Natural killer cell (primary cell): ENCODE measurements around the gene LRRC4. TPM values are rescaled to one million over a fixed set of nuclear protein-coding genes. Genes with fewer than 3 reads are reported as not detected.

ENCODE experiments used
- ATAC-seq, 3 donors: fragments of 150-1000 bp in 2 of 3; fragments of 200-7000 bp in 1 of 3; cut with Tn5 transposase; 1 replicate in 1 of 3; 2 replicates in 2 of 3; pipeline ENCODE4 v1.10.0; 2021; ENCODE audit warnings: mild to moderate bottlenecking in 2 of 3, moderate library complexity in 2 of 3
- DNase-seq, 2 donors: peaks; one replicate each; pipeline versions ENCODE4 v3.0.0 to v3.0.0-alpha.2; 2013 to 2021; ENCODE audit warnings: mixed read lengths in 1 of 2
- H3K27ac ChIP-seq: one replicate; pipeline ENCODE4 v1.5.1; 2013; ENCODE audit warnings: mild to moderate bottlenecking, low read length
- H3K27me3 ChIP-seq: one replicate; pipeline ENCODE4 v1.6.1; 2013; ENCODE audit warnings: low read length; ENCODE audit not compliant: control insufficient read depth, insufficient read depth
- H3K36me3 ChIP-seq: one replicate; pipeline ENCODE4 v1.6.1; 2013; ENCODE audit warnings: low read length; ENCODE audit not compliant: control insufficient read depth, insufficient read depth
- H3K4me1 ChIP-seq: one replicate; pipeline ENCODE4 v1.6.1; 2013; ENCODE audit warnings: low read length; ENCODE audit not compliant: control insufficient read depth, insufficient read depth
- H3K4me3 ChIP-seq: one replicate; pipeline ENCODE4 v1.5.1; 2013; ENCODE audit warnings: low read length
- H3K9me3 ChIP-seq: one replicate; pipeline ENCODE4 v1.6.1; 2013; ENCODE audit warnings: low read length; ENCODE audit not compliant: control insufficient read depth, insufficient read depth
- H3K27ac Mint-ChIP-seq, 2 donors: one replicate each; pipeline ENCODE4 v1.8.0; 2022; ENCODE audit warnings: mild to moderate bottlenecking in 2 of 2, mixed read lengths in 2 of 2, moderate library complexity in 1 of 2
- H3K27me3 Mint-ChIP-seq, 2 donors: one replicate each; pipeline ENCODE4 v1.8.0; 2022; ENCODE audit warnings: low read depth in 2 of 2, mixed read lengths in 2 of 2
- H3K36me3 Mint-ChIP-seq: one replicate; pipeline ENCODE4 v1.8.0; 2022; ENCODE audit warnings: mixed read lengths
- H3K4me1 Mint-ChIP-seq, 2 donors: one replicate each; pipeline ENCODE4 v1.8.0; 2022; ENCODE audit warnings: mixed read lengths in 2 of 2
- H3K4me3 Mint-ChIP-seq: one replicate; pipeline ENCODE4 v1.8.0; 2022; ENCODE audit warnings: mild to moderate bottlenecking, moderate library complexity, mixed read lengths
- H3K9me3 Mint-ChIP-seq, 2 donors: one replicate each; pipeline ENCODE4 v1.8.0; 2022; ENCODE audit warnings: mixed read lengths in 2 of 2
- WGBS: methylation state at CpG from one replicate; pipeline ENCODE4 v1.1.7; 2013; ENCODE audit warnings: missing lambda C conversion rate; ENCODE audit not compliant: insufficient coverage; 5-methylcytosine and 5-hydroxymethylcytosine counted together
- intact Hi-C: fragments of 100-400 bp; cut with micrococcal nuclease; formaldehyde crosslinking; loops from one replicate; pipeline ENCODE4 v1.14.2; 2022
- total RNA-seq, 4 donors: library from RNA; stranded (reverse); fragments of 120-200 nt in 1 of 4; gene quantifications; one replicate each; pipeline versions ENCODE4 v1.2.3 to v1.2.4, GENCODE V29; 2013 to 2022
- TF ChIP-seq, protein P1 (sequence below): fragments of 200-600 bp; IDR thresholded peaks from one replicate; pipeline ENCODE4 v1.8.0; 2022; ENCODE audit warnings: antibody characterized with exemption

Gene LRRC4
- total RNA-seq, 3 donors from 2014 or later (not counting 1 experiment from before 2014, with no cell fraction given) = 0.79 to 2.4 (median 1.8) TPM

DNA sequence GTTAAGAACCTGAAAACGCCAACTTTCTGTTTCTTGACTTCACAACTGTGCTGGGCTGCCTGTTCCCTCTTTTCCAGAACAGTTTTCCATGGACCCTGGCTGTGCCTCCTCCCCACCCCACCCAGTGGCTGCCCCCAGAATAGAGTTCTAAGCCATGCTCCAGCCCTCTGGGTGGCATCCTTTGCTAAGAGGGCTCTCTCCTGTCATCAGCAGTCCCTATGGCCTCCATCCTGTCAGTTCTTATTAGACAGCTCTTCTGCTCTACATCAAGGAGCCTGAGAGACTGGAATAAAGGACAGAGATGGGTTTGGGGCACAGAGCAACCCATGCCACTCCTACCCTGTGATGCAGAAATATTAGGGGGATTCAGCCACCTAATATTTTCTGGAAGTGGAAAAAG lies 13.9 kb upstream of the LRRC4 start:
- peaks cover 29 to 30% of the 10 kb centered on the region in 2 donors for H3K4me1 Mint-ChIP-seq
- no peaks in the 10 kb centered on the region for H3K36me3 Mint-ChIP-seq
- intact Hi-C loops = no loop called here
- no peaks in the 10 kb centered on the region for H3K36me3 ChIP-seq
- H3K27me3 ChIP-seq = no peaks in the 10 kb centered on the region
- H3K4me1 ChIP-seq = peaks cover 6% of the 10 kb centered on the region
- H3K27me3 Mint-ChIP-seq = no peaks in the 10 kb centered on the region
- TF ChIP-seq, protein P1, sequence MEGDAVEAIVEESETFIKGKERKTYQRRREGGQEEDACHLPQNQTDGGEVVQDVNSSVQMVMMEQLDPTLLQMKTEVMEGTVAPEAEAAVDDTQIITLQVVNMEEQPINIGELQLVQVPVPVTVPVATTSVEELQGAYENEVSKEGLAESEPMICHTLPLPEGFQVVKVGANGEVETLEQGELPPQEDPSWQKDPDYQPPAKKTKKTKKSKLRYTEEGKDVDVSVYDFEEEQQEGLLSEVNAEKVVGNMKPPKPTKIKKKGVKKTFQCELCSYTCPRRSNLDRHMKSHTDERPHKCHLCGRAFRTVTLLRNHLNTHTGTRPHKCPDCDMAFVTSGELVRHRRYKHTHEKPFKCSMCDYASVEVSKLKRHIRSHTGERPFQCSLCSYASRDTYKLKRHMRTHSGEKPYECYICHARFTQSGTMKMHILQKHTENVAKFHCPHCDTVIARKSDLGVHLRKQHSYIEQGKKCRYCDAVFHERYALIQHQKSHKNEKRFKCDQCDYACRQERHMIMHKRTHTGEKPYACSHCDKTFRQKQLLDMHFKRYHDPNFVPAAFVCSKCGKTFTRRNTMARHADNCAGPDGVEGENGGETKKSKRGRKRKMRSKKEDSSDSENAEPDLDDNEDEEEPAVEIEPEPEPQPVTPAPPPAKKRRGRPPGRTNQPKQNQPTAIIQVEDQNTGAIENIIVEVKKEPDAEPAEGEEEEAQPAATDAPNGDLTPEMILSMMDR = no peak
- ATAC-seq (no peak), DNase-seq (no peak)
- no peak overlapping the region for H3K4me3 ChIP-seq
- H3K27ac Mint-ChIP-seq = peak overlapping the region in 1 of 2 donors; percentile 20
- H3K4me3 Mint-ChIP-seq = no peak overlapping the region
- no peaks in the 10 kb centered on the region for H3K9me3 ChIP-seq
- no peaks in the 10 kb centered on the region for H3K9me3 Mint-ChIP-seq
- 100% methylated on average over 1 of the region's 1 CpG for WGBS
- no peak overlapping the region for H3K27ac ChIP-seq

DNA sequence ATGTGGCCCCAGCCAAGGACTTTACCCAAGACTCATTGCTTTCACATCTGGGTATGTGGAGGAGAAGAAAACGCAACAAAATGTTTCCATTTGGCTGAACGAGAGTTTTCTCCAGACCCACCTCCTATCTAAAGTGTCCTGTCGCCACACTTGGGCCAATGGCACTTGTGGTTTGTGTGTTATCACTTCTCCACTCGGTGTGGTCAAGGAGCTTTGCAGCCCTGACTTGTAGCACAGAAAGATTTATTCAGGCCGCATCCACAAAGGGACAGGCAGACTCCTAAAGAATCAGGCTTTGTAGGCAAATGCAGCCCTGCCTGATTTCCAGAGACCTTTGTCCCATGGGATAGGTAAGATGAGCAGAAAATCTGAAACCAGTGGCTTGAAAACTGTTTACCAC lies 12.8 kb upstream of the LRRC4 start:
- Mint-ChIP-seq H3K4me3 (peak overlapping the region; percentile 58), H3K9me3 (no peaks in the 10 kb centered on the region), H3K36me3 (no peaks in the 10 kb centered on the region), H3K4me1 (peaks cover 25 to 29% of the 10 kb centered on the region in 2 donors), H3K27ac (no peak overlapping the region), H3K27me3 (no peaks in the 10 kb centered on the region)
- no peaks in the 10 kb centered on the region for H3K36me3 ChIP-seq
- TF ChIP-seq, protein P1 = no peak
- intact Hi-C loops = no loop called here
- ATAC-seq = no peak
- 26% methylated on average over 4 of the region's 5 CpGs for WGBS
- H3K9me3 ChIP-seq = no peaks in the 10 kb centered on the region
- H3K4me1 ChIP-seq = peaks cover 6% of the 10 kb centered on the region
- H3K27me3 ChIP-seq = no peaks in the 10 kb centered on the region
- no peak overlapping the region for H3K4me3 ChIP-seq
- DNase-seq = no peak
- no peak overlapping the region for H3K27ac ChIP-seq

DNA sequence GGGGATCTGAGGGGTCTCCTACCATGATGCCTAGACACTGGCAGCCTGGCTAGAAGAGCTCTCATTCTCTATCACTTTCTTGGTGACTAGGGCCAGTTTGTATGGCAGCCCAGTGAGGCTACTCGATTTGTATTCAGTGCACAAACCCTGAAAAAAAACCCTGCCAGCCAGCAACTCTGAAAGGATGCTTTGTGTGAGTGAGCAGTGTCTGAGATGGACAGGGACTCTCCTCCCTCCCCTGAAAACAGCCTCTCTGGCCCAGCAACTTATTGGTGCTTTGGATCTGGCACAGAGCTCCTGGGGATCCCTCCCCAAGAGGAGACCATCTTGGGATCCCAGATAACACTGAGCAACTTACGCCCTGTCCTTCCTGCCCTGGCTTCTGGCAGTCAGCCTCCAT lies 10.8 kb upstream of the LRRC4 start:
- Mint-ChIP-seq H3K36me3 (no peaks in the 10 kb centered on the region), H3K4me1 (peaks cover 22 to 34% of the 10 kb centered on the region in 2 donors)
- no peak for ATAC-seq

DNA sequence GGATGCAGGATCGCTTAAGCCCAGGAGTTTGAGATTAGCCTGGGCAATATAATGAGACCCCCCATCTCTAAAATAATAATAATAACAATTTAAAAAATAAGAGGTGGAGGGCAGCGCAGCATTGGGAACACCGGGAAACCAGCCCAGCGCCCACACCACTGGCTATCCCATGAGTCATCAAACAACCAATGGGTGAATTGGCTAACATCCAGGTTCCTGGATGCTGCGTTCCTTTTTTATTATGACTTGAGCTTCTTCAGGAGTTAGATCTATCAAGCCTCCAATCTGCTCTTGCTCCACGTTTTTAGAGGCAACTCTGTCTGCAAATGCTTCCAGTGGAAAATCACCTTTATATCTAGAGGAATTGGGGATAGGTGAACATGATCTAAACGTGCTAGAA lies 10.0 kb upstream of the LRRC4 start:
- H3K36me3 Mint-ChIP-seq = no peaks in the 10 kb centered on the region
- Histone ChIP-seq H3K36me3 (no peaks in the 10 kb centered on the region), H3K27me3 (no peaks in the 10 kb centered on the region), H3K4me1 (peaks cover 6% of the 10 kb centered on the region), H3K9me3 (no peaks in the 10 kb centered on the region), H3K4me3 (no peak overlapping the region), H3K27ac (no peak overlapping the region)
- 96% methylated on average over 5 of the region's 7 CpGs for WGBS
- no peak overlapping the region for H3K4me3 Mint-ChIP-seq
- H3K9me3 Mint-ChIP-seq = no peaks in the 10 kb centered on the region
- ATAC-seq = no peak
- DNase-seq = no peak
- peaks cover 22 to 34% of the 10 kb centered on the region in 2 donors for H3K4me1 Mint-ChIP-seq
- H3K27me3 Mint-ChIP-seq = no peaks in the 10 kb centered on the region
- TF ChIP-seq, protein P1 = no peak
- H3K27ac Mint-ChIP-seq = no peak overlapping the region
- intact Hi-C loops = no loop called here

More for the DNA sequence above, 10.8 kb upstream of the LRRC4 start:
- H3K36me3 ChIP-seq = no peaks in the 10 kb centered on the region
- TF ChIP-seq, protein P1 = no peak
- H3K9me3 ChIP-seq = no peaks in the 10 kb centered on the region
- Mint-ChIP-seq H3K4me3 (no peak overlapping the region), H3K9me3 (no peaks in the 10 kb centered on the region), H3K27ac (no peak overlapping the region), H3K27me3 (no peaks in the 10 kb centered on the region)
- WGBS = 89% methylated on average over 1 of the region's 2 CpGs
- H3K27me3 ChIP-seq = no peaks in the 10 kb centered on the region
- intact Hi-C loops = no loop called here
- H3K27ac ChIP-seq = no peak overlapping the region
- no peak for DNase-seq
- H3K4me1 ChIP-seq = peaks cover 6% of the 10 kb centered on the region
- no peak overlapping the region for H3K4me3 ChIP-seq
